NCI-H748 (cell line): ENCODE data around the gene NDST4.

Source experiments
- DNase-seq: peaks from one replicate; lab custom pipeline; 2025; ENCODE audit not compliant: unreplicated experiment; lab: John Stamatoyannopoulos, UW

The NDST4 gene

DNA sequence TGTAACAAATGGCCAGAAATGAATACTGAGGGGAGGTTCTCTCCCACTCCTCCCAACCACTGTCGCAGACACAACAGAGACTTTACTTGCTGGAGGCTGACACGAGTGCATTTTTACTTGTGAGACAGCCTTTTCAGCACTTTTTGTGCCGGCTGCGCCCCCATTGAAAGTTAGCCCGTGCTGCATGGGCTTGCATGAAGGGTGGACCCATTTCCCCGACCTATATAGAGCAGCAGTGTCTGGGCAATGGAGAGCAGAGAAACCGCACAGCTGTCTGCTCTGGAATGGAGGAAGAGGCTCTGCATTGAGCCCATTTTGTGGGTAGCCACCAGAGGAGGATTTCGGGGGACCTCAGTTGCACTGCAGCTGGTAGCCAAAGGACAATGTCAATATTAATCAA is 306.1 kb downstream of the NDST4 start:
- no peak for DNase-seq

DNA sequence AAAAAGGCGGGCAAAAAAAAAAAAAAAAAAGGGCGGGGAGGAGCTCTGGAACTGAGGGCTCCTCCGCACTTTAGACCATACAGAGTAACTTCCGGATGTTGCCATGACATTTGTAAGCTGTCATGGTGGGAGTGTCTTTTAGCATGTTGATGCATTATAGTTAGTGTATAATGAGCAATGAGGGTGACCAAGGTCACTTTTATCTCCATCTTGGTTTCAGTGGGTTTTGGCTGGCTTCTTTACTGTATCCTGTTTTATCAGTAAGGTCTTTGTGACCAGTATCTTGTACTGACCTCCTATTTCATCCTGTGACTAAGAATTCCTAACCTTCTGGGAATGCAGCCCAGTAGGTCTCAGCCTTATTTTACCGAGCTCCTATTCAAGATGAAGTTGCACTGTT is 321.4 kb downstream of the NDST4 start:
- DNase-seq, result no peak

- DNase-seq, result peak; percentile 24
These were observed 327.9 kb downstream of the NDST4 start for GRCh38 chr4:114785570-114785969.

- DNase-seq, result peak; percentile 81
These were observed 330.2 kb downstream of the NDST4 start for GRCh38 chr4:114783215-114783595.

DNA sequence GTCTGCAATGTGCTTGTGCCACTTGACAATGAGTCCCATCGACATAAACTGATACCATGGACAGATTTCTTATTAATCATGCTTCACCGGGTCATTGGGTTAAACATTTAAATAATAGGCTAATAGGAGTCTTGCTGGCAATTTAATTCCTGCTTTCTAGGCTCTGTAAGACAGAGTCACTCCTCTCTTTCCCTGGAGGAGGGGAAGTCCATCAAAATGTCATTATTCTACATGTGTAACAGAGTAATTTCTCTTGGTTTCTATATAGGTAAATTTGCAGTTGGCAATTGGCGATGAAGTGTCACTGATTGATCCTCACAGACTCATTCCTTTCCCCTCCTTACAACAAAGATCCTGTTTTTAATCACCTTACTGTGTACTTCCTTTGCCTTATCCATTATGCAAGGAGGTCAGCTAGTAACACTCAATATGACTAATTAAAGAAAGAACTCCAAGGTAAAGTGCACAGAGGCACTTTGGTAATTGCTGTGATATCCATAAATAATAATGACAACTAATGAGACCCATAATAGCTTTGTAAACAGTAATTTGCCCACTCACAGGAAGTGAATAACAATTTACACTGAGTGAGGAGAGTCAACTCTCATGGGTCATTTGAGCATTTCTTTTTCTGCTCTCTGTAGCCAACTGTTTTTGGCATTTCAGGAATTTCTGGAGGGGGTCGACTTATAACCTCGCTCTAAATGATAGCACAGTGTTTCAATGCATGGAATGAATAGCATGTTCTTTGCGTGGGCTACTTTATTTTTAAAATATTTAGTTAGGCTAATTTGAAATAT is 330.8 kb downstream of the NDST4 start:
- DNase-seq, result peak; percentile 93

GRCh38 chr4:114780205-114780604 is 333.2 kb downstream of the NDST4 start:
- DNase-seq, result peak; percentile 71
